K562 (cell line): Measurements from ENCODE around the gene MTRFR. TPM values are rescaled to one million over a fixed set of nuclear protein-coding genes. Genes with fewer than 3 reads are reported as not detected.

Experiments used
- CBX2 ChIP-seq: fragments of 200-600 bp; sonication (generic); IDR thresholded peaks from one replicate; pipeline ENCODE4 v1.6.1; 2012; ENCODE audit warnings: mild to moderate bottlenecking, low read length, inconsistent platforms; ENCODE audit not compliant: insufficient read depth, poor library complexity, severe bottlenecking
- FOSL1 ChIP-seq: fragments of 200-800 bp; sonication (Bioruptor generic); conservative IDR thresholded peaks from 2 replicates; pipeline ENCODE4 v1.6.1; 2016; ENCODE audit warnings: missing genetic modification characterization, missing compliant biosample characterization
- FOXM1 ChIP-seq, 2 experiments: fragments of 450-650 bp in 1 of 2; sonication (generic) in 1 of 2; formaldehyde crosslinking in 1 of 2; IDR thresholded peaks; 2 replicates each; pipeline versions ENCODE4 v1.6.1 to v1.9.0; 2017 to 2022; ENCODE audit warnings: low read depth in 2 of 2, mild to moderate bottlenecking in 2 of 2, missing genetic modification reagents in 1 of 2, moderate library complexity in 1 of 2
- KAT8 ChIP-seq: fragments of 450-650 bp; IDR thresholded peaks from 2 replicates; pipeline ENCODE4 v1.6.1; 2016; ENCODE audit warnings: low read depth, mild to moderate bottlenecking
- MEIS2 ChIP-seq: fragments of 450-650 bp; IDR thresholded peaks from 2 replicates; pipeline ENCODE4 v1.6.1; 2014; ENCODE audit warnings: mild to moderate bottlenecking; ENCODE audit not compliant: partially characterized antibody
- PHB ChIP-seq: fragments of 250-450 bp; sonication (Bioruptor Pico); IDR thresholded peaks from 2 replicates; pipeline ENCODE4 v1.5.0; 2021
- RBFOX2 ChIP-seq: fragments of 200-400 bp; formaldehyde crosslinking; IDR thresholded peaks from 2 replicates; pipeline ENCODE4 v1.6.1; 2017; ENCODE audit warnings: low read depth, mild to moderate bottlenecking, low read length, moderate library complexity
- SIN3A ChIP-seq, 2 experiments: fragments of 150-350 bp in 1 of 2; IDR thresholded peaks; 2 replicates each; pipeline ENCODE4 v1.6.1; 2011 to 2016; ENCODE audit warnings: borderline replicate concordance in 2 of 2, low read depth in 2 of 2, low read length in 2 of 2, mild to moderate bottlenecking in 2 of 2, moderate library complexity in 2 of 2; ENCODE audit not compliant: control insufficient read depth in 1 of 2
- ZFP30 ChIP-seq: fragments of 250-450 bp; sonication (Bioruptor Pico); IDR thresholded peaks from 2 replicates; pipeline ENCODE4 v1.8.0; 2022; ENCODE audit warnings: moderate library complexity, mild to moderate bottlenecking, inconsistent platforms, borderline replicate concordance
- ZNF143 ChIP-seq: sonication (generic); formaldehyde crosslinking; IDR thresholded peaks from 2 replicates; pipeline ENCODE4 v1.9.0; 2022; ENCODE audit warnings: mild to moderate bottlenecking, missing genetic modification reagents
- ZNF146 ChIP-seq: IDR thresholded peaks from one replicate; pipeline ENCODE4 v1.6.1; 2018; ENCODE audit warnings: missing compliant biosample characterization; ENCODE audit not compliant: unreplicated experiment
- ZNF224 ChIP-seq: sonication (generic); formaldehyde crosslinking; IDR thresholded peaks from 2 replicates; pipeline ENCODE4 v1.8.0; 2022; ENCODE audit warnings: mild to moderate bottlenecking, missing genetic modification reagents
- ZNF551 ChIP-seq: fragments of 250-450 bp; sonication (Bioruptor Pico); IDR thresholded peaks from 2 replicates; pipeline ENCODE4 v1.5.0; 2021; ENCODE audit warnings: mild to moderate bottlenecking, moderate library complexity
- polyA plus RNA-seq, 8 experiments: library from polyadenylated mRNA; depleted of rRNA in 4 of 8; stranded (reverse) in 5 of 8; unstranded in 3 of 8; fragments of >200 nt; fragmentation: Nextera tagmentation in 2 of 8; fragmentation: Illumina TruSeq in 1 of 8; extraction: Ambion mirVana in 2 of 8; extraction: Trizol in 1 of 8; gene quantifications; 2 replicates each; pipeline versions ENCODE4 v1.2.1 to v1.2.3, GENCODE V29; 2011 to 2014; ENCODE audit warnings: inconsistent platforms in 1 of 8, missing spikeins in 1 of 8
- total RNA-seq, 7 experiments: library from RNA; depleted of rRNA in 6 of 7; stranded (reverse); fragments of >200 nt in 6 of 7; fragmentation: Illumina TruSeq in 2 of 7; extraction: Trizol in 2 of 7; gene quantifications; 2 replicates each; pipeline versions ENCODE4 v1.2.1 to v1.2.3, GENCODE V29; 2011 to 2021; ENCODE audit warnings: low replicate concordance in 1 of 7
- TF ChIP-seq, protein P1 (sequence below), 2 experiments: fragments of 450-650 bp; IDR thresholded peaks; 2 replicates each; pipeline ENCODE4 v1.6.1; 2018; ENCODE audit warnings: mild to moderate bottlenecking in 2 of 2, low read depth in 1 of 2; ENCODE audit not compliant: partially characterized antibody in 2 of 2
- TF ChIP-seq, protein P2 (sequence below): sonication (generic); formaldehyde crosslinking; IDR thresholded peaks from 2 replicates; pipeline ENCODE4 v1.8.1; 2023; ENCODE audit warnings: mild to moderate bottlenecking, missing genetic modification reagents
- TF ChIP-seq, protein P3 (sequence below): IDR thresholded peaks from 2 replicates; pipeline ENCODE4 v1.6.1; 2011; ENCODE audit warnings: borderline replicate concordance, low read depth, mild to moderate bottlenecking, moderate library complexity, low read length; ENCODE audit not compliant: insufficient read depth, poor library complexity, severe bottlenecking
- TF ChIP-seq, protein P4 (sequence below): sonication (generic); formaldehyde crosslinking; IDR thresholded peaks from 2 replicates; pipeline ENCODE4 v1.5.0; 2020; ENCODE audit warnings: missing genetic modification reagents

Gene MTRFR
- total and polyA plus RNA-seq, 9 of the 15 experiments (the other 6 are each of a cell fraction or from before 2014, with no cell fraction given), result 16.7 to 55.6 (median 34.7) TPM

DNA sequence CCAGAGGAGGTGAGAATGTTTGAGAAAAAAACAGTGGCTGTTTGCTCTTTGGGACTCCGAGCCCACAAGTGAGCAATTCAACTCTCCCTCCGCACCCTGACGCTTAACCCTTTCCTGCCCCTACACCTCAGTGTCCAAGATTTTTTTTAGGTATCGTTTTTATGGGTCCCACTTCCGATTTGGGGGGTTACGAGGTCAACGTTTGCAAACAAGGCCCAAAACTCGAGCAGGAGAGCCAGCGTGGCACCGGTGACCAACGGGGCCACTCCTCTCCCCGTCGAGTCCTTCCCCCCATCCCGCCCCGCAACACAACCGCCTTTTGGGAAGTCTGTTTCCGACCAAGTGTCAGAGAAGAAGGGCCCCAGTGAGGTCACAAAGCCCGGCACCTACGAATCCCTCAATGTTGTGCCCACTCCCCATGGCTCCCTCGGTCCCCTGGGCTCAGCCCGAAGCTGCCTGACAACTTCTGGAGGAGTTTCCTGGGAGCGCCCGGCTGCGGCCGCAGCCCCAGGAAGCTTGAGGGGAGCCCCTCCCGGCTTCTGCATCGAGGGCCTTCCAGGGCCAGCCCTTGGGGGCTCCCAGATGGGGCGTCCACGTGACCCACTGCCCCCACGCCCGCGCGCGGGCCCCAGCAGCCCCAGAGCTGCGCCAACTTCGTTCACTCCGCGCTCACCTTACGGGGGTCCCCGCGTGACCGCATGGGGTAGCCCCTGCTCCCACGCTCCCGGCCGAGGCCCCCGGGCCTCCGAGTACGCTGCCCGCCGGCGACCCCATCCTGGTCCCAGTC is 37.2 kb downstream of the MTRFR start (continued):
- TF ChIP-seq ZFP30 (CRISPR knock-in tag) (no peak), ZNF146 (CRISPR knock-in tag) (no peak), SIN3A (IDR thresholded peaks at IDR 0.05; ENCODE audit: borderline replicate concordance in 2 of 2, control insufficient read depth in 1 of 2, low read depth in 2 of 2, low read length in 2 of 2) (peak in 1 of 2 experiments; percentile 26; a peak in 1 of 4 replicates), CBX2 (no peak), KAT8 (no peak), FOXM1 (IDR thresholded peaks at IDR 0.05; ENCODE audit: low read depth) (no peak), FOXM1 (CRISPR knock-in tag; IDR thresholded peaks at IDR 0.05; ENCODE audit: low read depth) (no peak), ZNF551 (CRISPR knock-in tag) (no peak), ZNF224 (CRISPR knock-in tag) (no peak), RBFOX2 (0 out of 2 replicates have a peak, but pooled peaks have one; percentile 31), PHB (CRISPR knock-in tag) (no peak), FOSL1 (tag) (no peak), ZNF143 (no peak), MEIS2 (no peak)
- TF ChIP-seq, protein P1, sequence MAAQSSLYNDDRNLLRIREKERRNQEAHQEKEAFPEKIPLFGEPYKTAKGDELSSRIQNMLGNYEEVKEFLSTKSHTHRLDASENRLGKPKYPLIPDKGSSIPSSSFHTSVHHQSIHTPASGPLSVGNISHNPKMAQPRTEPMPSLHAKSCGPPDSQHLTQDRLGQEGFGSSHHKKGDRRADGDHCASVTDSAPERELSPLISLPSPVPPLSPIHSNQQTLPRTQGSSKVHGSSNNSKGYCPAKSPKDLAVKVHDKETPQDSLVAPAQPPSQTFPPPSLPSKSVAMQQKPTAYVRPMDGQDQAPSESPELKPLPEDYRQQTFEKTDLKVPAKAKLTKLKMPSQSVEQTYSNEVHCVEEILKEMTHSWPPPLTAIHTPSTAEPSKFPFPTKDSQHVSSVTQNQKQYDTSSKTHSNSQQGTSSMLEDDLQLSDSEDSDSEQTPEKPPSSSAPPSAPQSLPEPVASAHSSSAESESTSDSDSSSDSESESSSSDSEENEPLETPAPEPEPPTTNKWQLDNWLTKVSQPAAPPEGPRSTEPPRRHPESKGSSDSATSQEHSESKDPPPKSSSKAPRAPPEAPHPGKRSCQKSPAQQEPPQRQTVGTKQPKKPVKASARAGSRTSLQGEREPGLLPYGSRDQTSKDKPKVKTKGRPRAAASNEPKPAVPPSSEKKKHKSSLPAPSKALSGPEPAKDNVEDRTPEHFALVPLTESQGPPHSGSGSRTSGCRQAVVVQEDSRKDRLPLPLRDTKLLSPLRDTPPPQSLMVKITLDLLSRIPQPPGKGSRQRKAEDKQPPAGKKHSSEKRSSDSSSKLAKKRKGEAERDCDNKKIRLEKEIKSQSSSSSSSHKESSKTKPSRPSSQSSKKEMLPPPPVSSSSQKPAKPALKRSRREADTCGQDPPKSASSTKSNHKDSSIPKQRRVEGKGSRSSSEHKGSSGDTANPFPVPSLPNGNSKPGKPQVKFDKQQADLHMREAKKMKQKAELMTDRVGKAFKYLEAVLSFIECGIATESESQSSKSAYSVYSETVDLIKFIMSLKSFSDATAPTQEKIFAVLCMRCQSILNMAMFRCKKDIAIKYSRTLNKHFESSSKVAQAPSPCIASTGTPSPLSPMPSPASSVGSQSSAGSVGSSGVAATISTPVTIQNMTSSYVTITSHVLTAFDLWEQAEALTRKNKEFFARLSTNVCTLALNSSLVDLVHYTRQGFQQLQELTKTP (IDR thresholded peaks at IDR 0.05; ENCODE audit: low read depth in 1 of 2, partially characterized antibody in 2 of 2), result no peak
- TF ChIP-seq, protein P2, sequence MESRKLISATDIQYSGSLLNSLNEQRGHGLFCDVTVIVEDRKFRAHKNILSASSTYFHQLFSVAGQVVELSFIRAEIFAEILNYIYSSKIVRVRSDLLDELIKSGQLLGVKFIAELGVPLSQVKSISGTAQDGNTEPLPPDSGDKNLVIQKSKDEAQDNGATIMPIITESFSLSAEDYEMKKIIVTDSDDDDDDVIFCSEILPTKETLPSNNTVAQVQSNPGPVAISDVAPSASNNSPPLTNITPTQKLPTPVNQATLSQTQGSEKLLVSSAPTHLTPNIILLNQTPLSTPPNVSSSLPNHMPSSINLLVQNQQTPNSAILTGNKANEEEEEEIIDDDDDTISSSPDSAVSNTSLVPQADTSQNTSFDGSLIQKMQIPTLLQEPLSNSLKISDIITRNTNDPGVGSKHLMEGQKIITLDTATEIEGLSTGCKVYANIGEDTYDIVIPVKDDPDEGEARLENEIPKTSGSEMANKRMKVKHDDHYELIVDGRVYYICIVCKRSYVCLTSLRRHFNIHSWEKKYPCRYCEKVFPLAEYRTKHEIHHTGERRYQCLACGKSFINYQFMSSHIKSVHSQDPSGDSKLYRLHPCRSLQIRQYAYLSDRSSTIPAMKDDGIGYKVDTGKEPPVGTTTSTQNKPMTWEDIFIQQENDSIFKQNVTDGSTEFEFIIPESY (CRISPR knock-in tag), result 0 out of 2 replicates have a peak, but pooled peaks have one; percentile 12
- TF ChIP-seq, protein P3, sequence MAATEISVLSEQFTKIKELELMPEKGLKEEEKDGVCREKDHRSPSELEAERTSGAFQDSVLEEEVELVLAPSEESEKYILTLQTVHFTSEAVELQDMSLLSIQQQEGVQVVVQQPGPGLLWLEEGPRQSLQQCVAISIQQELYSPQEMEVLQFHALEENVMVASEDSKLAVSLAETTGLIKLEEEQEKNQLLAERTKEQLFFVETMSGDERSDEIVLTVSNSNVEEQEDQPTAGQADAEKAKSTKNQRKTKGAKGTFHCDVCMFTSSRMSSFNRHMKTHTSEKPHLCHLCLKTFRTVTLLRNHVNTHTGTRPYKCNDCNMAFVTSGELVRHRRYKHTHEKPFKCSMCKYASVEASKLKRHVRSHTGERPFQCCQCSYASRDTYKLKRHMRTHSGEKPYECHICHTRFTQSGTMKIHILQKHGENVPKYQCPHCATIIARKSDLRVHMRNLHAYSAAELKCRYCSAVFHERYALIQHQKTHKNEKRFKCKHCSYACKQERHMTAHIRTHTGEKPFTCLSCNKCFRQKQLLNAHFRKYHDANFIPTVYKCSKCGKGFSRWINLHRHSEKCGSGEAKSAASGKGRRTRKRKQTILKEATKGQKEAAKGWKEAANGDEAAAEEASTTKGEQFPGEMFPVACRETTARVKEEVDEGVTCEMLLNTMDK, result no peak
- TF ChIP-seq, protein P4, sequence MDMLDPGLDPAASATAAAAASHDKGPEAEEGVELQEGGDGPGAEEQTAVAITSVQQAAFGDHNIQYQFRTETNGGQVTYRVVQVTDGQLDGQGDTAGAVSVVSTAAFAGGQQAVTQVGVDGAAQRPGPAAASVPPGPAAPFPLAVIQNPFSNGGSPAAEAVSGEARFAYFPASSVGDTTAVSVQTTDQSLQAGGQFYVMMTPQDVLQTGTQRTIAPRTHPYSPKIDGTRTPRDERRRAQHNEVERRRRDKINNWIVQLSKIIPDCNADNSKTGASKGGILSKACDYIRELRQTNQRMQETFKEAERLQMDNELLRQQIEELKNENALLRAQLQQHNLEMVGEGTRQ (CRISPR knock-in tag), result peak; percentile 67
